ENCODE measurements around the gene ALDH1L1.

DNA sequence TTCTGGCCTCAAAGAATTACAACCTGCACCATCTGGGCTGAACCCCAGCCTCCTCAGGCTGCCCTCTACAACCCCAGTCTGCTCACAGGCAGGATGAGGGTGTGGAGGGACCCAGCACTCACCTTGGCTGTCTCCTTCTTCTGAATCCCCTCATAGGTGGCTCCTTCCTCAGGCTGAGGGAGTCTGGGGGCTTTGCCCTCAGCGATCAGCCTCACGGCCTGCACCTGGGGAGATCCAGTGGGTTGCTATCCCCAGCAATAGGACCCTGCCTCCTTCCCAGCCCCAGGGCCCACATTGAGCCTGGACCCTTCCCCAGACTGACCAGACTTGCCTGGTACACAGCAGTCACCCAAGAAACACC is 25.1 kb downstream of the ALDH1L1 start:
- no peak for TF ChIP-seq RNF2 (conservative IDR thresholded peaks at IDR 0.05; ENCODE audit: low read depth)
- no peak for TF ChIP-seq RXRA (CRISPR knock-in tag; IDR thresholded peaks at IDR 0.05)
- TF ChIP-seq ZNF891 (CRISPR knock-in tag; IDR thresholded peaks at IDR 0.05) = no peak
- no peak for TF ChIP-seq RAD21 (CRISPR knock-in tag; IDR thresholded peaks at IDR 0.05)
- no peak for TF ChIP-seq ARNT2 (CRISPR knock-in tag; IDR thresholded peaks at IDR 0.05; ENCODE audit: low read depth)
- TF ChIP-seq RCOR2 (CRISPR knock-in tag; IDR thresholded peaks at IDR 0.05) = no peak
- TF ChIP-seq, protein P1, sequence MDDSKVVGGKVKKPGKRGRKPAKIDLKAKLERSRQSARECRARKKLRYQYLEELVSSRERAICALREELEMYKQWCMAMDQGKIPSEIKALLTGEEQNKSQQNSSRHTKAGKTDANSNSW (CRISPR knock-in tag; IDR thresholded peaks at IDR 0.05; ENCODE audit: borderline replicate concordance) = no peak

Measured in HepG2 (cell line).